Kidney (tissue), 14 donors: ENCODE data around the gene UGT1A4. TPM values are rescaled to one million over a fixed set of nuclear protein-coding genes. Genes with fewer than 3 reads are reported as not detected.

Experiments used
- DNase-seq, 5 donors: peaks; one replicate each; pipeline ENCODE4 v3.0.0-alpha.2; 2013 to 2020
- FAIRE-seq: peaks from 2 replicates; lab custom pipeline; 2012; peaks lifted over from hg19 to GRCh38; lab: Jason Lieb, UNC
- H3K27ac ChIP-seq, 2 donors: one replicate each; pipeline ENCODE4 v1.7.0; 2013; ENCODE audit warnings: low read depth in 2 of 2, low read length in 2 of 2, inconsistent platforms in 1 of 2
- H3K27me3 ChIP-seq: one replicate; pipeline ENCODE4 v1.7.1; 2013; ENCODE audit warnings: low read length, inconsistent platforms; ENCODE audit not compliant: control insufficient read depth, insufficient read depth
- H3K36me3 ChIP-seq, 3 donors: one replicate each; pipeline versions ENCODE4 v1.7.0 to v1.7.1; 2013; ENCODE audit warnings: low read length in 3 of 3, control low read depth in 1 of 3, inconsistent platforms in 1 of 3; ENCODE audit not compliant: insufficient read depth in 3 of 3, control insufficient read depth in 2 of 3
- H3K4me1 ChIP-seq, 3 donors: one replicate each; pipeline versions ENCODE4 v1.7.0 to v1.7.1; 2013; ENCODE audit warnings: low read length in 3 of 3, inconsistent platforms in 1 of 3, low read depth in 1 of 3; ENCODE audit not compliant: control insufficient read depth in 2 of 3, insufficient read depth in 2 of 3
- H3K4me3 ChIP-seq, 3 donors: one replicate each; pipeline versions ENCODE4 v1.7.0 to v1.8.1; 2013; ENCODE audit warnings: low read length in 3 of 3, control low read depth in 1 of 3, inconsistent platforms in 1 of 3
- H3K9ac ChIP-seq, 3 donors: one replicate each; pipeline versions ENCODE4 v1.7.0 to v1.7.1; 2013; ENCODE audit warnings: low read length in 3 of 3, control low read depth in 1 of 3, inconsistent platforms in 1 of 3
- H3K9me3 ChIP-seq, 3 donors: one replicate each; pipeline versions ENCODE4 v1.7.0 to v1.7.1; 2013; ENCODE audit warnings: low read length in 3 of 3, control low read depth in 1 of 3, inconsistent platforms in 1 of 3; ENCODE audit not compliant: control insufficient read depth in 2 of 3, insufficient read depth in 1 of 3
- CTCF ChIP-seq: IDR thresholded peaks from 3 replicates; pipeline ENCODE4 v1.5.1; 2012; ENCODE audit warnings: mild to moderate bottlenecking, moderate library complexity, borderline replicate concordance; ENCODE audit not compliant: insufficient read depth; ENCODE audit errors: extremely low read depth
- intact Hi-C: fragments of 100-400 bp; cut with DNase I; formaldehyde crosslinking; loops from one replicate; pipeline ENCODE4 v1.11.1; 2022
- polyA plus RNA-seq: library from polyadenylated mRNA; stranded (reverse); fragments of 350-450 nt; fragmentation: Illumina TruSeq; extraction: RNeasy Lipid Tissue Mini Kit (QIAGEN cat#74804); gene quantifications from one replicate; pipeline ENCODE4 v1.2.3, GENCODE V29; 2014; ENCODE audit warnings: low read depth, low replicate concordance; ENCODE audit not compliant: insufficient read depth
- total RNA-seq: library from RNA; stranded (reverse); fragmentation: NEBNext Ultra II Directional; extraction: Animal tissue kit (Norgen Biotek cat#: 25700); gene quantifications from one replicate; pipeline ENCODE4 v1.2.1, GENCODE V29; 2021
- donor health status: control.
- donor health status: control.
- donor health status: control.
- donor health status: control.
- donor health status: control.
- donor health status: DM: yes; HTN: yes; CAD: no.
- donor health status: Normal renal cell carcinoma (clear cell type).

The UGT1A4 gene
- total and polyA plus RNA-seq, 2 donors from 2014 or later = 0.84 to 1.1 TPM

- intact Hi-C loops = no loop called here
- Histone ChIP-seq H3K27ac (no peak overlapping the region), H3K4me1 (no peaks in the 10 kb centered on the region), H3K36me3 (no peaks in the 10 kb centered on the region), H3K9me3 (no peaks in the 10 kb centered on the region), H3K9ac (no peak overlapping the region), H3K4me3 (no peak overlapping the region), H3K27me3 (no peaks in the 10 kb centered on the region)
- peak in 1 of 5 donors; percentile 24 for DNase-seq
- no peak for FAIRE-seq
- TF ChIP-seq CTCF = no peak
Observed at GRCh38 chr2:233799087-233799665, 80.6 kb downstream of the UGT1A4 start.

GRCh38 chr2:233799716-233800115 lies 81.2 kb downstream of the UGT1A4 start:
- no peak overlapping the region for H3K4me3 ChIP-seq
- H3K9me3 ChIP-seq = no peaks in the 10 kb centered on the region
- no peaks in the 10 kb centered on the region for H3K4me1 ChIP-seq
- no peak overlapping the region for H3K27ac ChIP-seq
- no peak for FAIRE-seq
- no peaks in the 10 kb centered on the region for H3K36me3 ChIP-seq
- no peak overlapping the region for H3K9ac ChIP-seq
- no peak for DNase-seq
- no peak for TF ChIP-seq CTCF
- intact Hi-C loops = no loop called here
- no peaks in the 10 kb centered on the region for H3K27me3 ChIP-seq

GRCh38 chr2:233800208-233800607 lies 81.7 kb downstream of the UGT1A4 start:
- TF ChIP-seq CTCF = no peak
- Histone ChIP-seq H3K9me3 (no peaks in the 10 kb centered on the region), H3K4me3 (no peak overlapping the region), H3K4me1 (no peaks in the 10 kb centered on the region), H3K36me3 (no peaks in the 10 kb centered on the region), H3K27me3 (no peaks in the 10 kb centered on the region), H3K9ac (no peak overlapping the region), H3K27ac (no peak overlapping the region)
- intact Hi-C loops = no loop called here
- DNase-seq = no peak
- no peak for FAIRE-seq
